B cell (primary cell): ENCODE data around the gene LAMA4. TPM values are rescaled to one million over a fixed set of nuclear protein-coding genes. Genes with fewer than 3 reads are reported as not detected.

ENCODE experiments used
- ATAC-seq: fragments of 200-7000 bp; cut with Tn5 transposase; one replicate; pipeline ENCODE4 v1.10.0; 2021; ENCODE audit warnings: low read depth, mild to moderate bottlenecking, moderate number of reproducible peaks, moderate library complexity
- CTCF ChIA-PET: fragments of 350-600 bp; sonication (Branson Sonifier 250); formaldehyde crosslinking; loops from one replicate; lab custom pipeline; 2021; ENCODE audit warnings: antibody characterized with exemption, inconsistent platforms; lab: Charles Lee
- POLR2A ChIA-PET: fragments of 350-600 bp; sonication (Branson Sonifier 250); formaldehyde crosslinking; loops from one replicate; lab custom pipeline; 2021; ENCODE audit warnings: antibody characterized with exemption; lab: Charles Lee
- DNase-seq: peaks from one replicate; pipeline ENCODE4 v3.0.0; 2013
- H2AFZ ChIP-seq: 2 replicates; pipeline ENCODE4 v1.6.1; 2012; ENCODE audit warnings: mild to moderate bottlenecking, low read depth, low read length; ENCODE audit not compliant: insufficient read depth, poor library complexity, severe bottlenecking
- H3K27ac ChIP-seq, 2 donors: 1 replicate in 1 of 2; 2 replicates in 1 of 2; pipeline ENCODE4 v1.5.1; 2012 to 2013; ENCODE audit warnings: low read length in 2 of 2, mild to moderate bottlenecking in 2 of 2, moderate library complexity in 1 of 2
- H3K27me3 ChIP-seq, 4 experiments: fragments of 200-600 bp in 1 of 4; sonication (generic) in 1 of 4; replicated peaks in 1 of 4; 1 replicate in 2 of 4; 2 replicates in 2 of 4; pipeline versions ENCODE4 v1.6.1 to v1.7.0; 2013 to 2016; ENCODE audit warnings: low read length in 3 of 4, mild to moderate bottlenecking in 2 of 4, mixed read lengths in 1 of 4, moderate library complexity in 1 of 4; ENCODE audit not compliant: insufficient read depth in 4 of 4, control insufficient read depth in 3 of 4; ENCODE audit errors: control extremely low read depth in 1 of 4
- H3K36me3 ChIP-seq, 2 experiments: replicated peaks in 1 of 2; 1 replicate in 1 of 2; 2 replicates in 1 of 2; pipeline versions ENCODE4 v1.6.1 to v1.7.1; 2013; ENCODE audit warnings: low read length in 1 of 2; ENCODE audit not compliant: insufficient read depth in 2 of 2, control insufficient read depth in 1 of 2; ENCODE audit errors: control extremely low read depth in 1 of 2, extremely low read depth in 1 of 2
- H3K4me1 ChIP-seq, 2 donors: fragments of 200-600 bp in 1 of 2; sonication (generic) in 1 of 2; 1 replicate in 1 of 2; 2 replicates in 1 of 2; pipeline versions ENCODE4 v1.5.1 to v1.6.1; 2013 to 2017; ENCODE audit warnings: low read length in 2 of 2; ENCODE audit not compliant: control insufficient read depth in 2 of 2, insufficient read depth in 2 of 2
- H3K4me2 ChIP-seq: replicated peaks from 2 replicates; pipeline ENCODE3; 2012; ENCODE audit warnings: mild to moderate bottlenecking, low read depth, low read length; ENCODE audit not compliant: poor library complexity, severe bottlenecking
- H3K4me3 ChIP-seq, 5 experiments: fragments of 200-600 bp in 1 of 5; sonication (generic) in 1 of 5; 1 replicate in 3 of 5; 2 replicates in 2 of 5; pipeline versions ENCODE4 v1.5.1 to v1.7.0; 2011 to 2016; ENCODE audit warnings: low read length in 4 of 5, mild to moderate bottlenecking in 4 of 5, low read depth in 2 of 5, control low read depth in 1 of 5, moderate library complexity in 1 of 5; ENCODE audit not compliant: insufficient read depth in 1 of 5; ENCODE audit errors: control extremely low read depth in 1 of 5, extremely low read depth in 1 of 5
- H3K79me2 ChIP-seq: fragments of 200-600 bp; sonication (generic); one replicate; pipeline ENCODE4 v1.6.0; 2016; ENCODE audit warnings: low read length; ENCODE audit not compliant: control insufficient read depth, insufficient read depth
- H3K9ac ChIP-seq: fragments of 200-600 bp; sonication (generic); 2 replicates; pipeline ENCODE4 v1.6.1; 2017; ENCODE audit warnings: mild to moderate bottlenecking, low read length, moderate library complexity
- H3K9me3 ChIP-seq, 3 donors: one replicate each; pipeline versions ENCODE4 v1.6.1 to v1.7.1; 2013; ENCODE audit warnings: low read length in 2 of 3; ENCODE audit not compliant: control insufficient read depth in 2 of 3, insufficient read depth in 1 of 3; ENCODE audit errors: control extremely low read depth in 1 of 3
- H4K20me1 ChIP-seq: 2 replicates; pipeline ENCODE4 v1.6.0; 2012; ENCODE audit warnings: mild to moderate bottlenecking, low read length; ENCODE audit not compliant: insufficient read depth, control insufficient read depth, poor library complexity, severe bottlenecking
- H3K27ac Mint-ChIP-seq: one replicate; pipeline ENCODE4 v1.8.0; 2021; ENCODE audit warnings: mixed read lengths
- H3K27me3 Mint-ChIP-seq: one replicate; pipeline ENCODE4 v1.8.0; 2021; ENCODE audit warnings: mixed read lengths
- H3K4me1 Mint-ChIP-seq: one replicate; pipeline ENCODE4 v1.8.0; 2021; ENCODE audit warnings: mixed read lengths
- H3K4me3 Mint-ChIP-seq: one replicate; pipeline ENCODE4 v1.8.0; 2021; ENCODE audit warnings: mixed read lengths
- H3K9me3 Mint-ChIP-seq: one replicate; pipeline ENCODE4 v1.8.0; 2022; ENCODE audit warnings: mixed read lengths; ENCODE audit not compliant: insufficient read depth
- EZH2 ChIP-seq: IDR thresholded peaks from 2 replicates; pipeline ENCODE4 v1.6.1; 2012; ENCODE audit warnings: borderline replicate concordance, low read depth, mild to moderate bottlenecking, moderate library complexity, low read length; ENCODE audit not compliant: insufficient read depth, poor library complexity, severe bottlenecking
- WGBS: methylation state at CpG from one replicate; pipeline ENCODE4 v1.1.5; 2013; ENCODE audit warnings: missing lambda C conversion rate; ENCODE audit not compliant: insufficient coverage; 5-methylcytosine and 5-hydroxymethylcytosine counted together
- intact Hi-C: fragments of 100-400 bp; cut with micrococcal nuclease; formaldehyde crosslinking; loops from one replicate; pipeline ENCODE4 v1.10.0; 2022
- polyA plus RNA-seq: library from polyadenylated mRNA; depleted of rRNA; stranded (reverse); fragments of >200 nt; gene quantifications from 2 replicates; pipeline ENCODE4 v1.2.3, GENCODE V29; 2012
- total RNA-seq, 2 donors: library from RNA; stranded (reverse); fragments of 120-200 nt in 1 of 2; gene quantifications; 1 replicate in 1 of 2; 2 replicates in 1 of 2; pipeline versions ENCODE4 v1.2.3 to v1.2.4, GENCODE V29; 2013 to 2022

Gene LAMA4
- total and polyA plus RNA-seq, 2 donors (not counting 1 experiment from before 2014, with no cell fraction given), result not detected

GRCh38 chr6:112218563-112218962, 35.8 kb downstream of the LAMA4 start:
- Histone ChIP-seq H3K4me1 (no peaks in the 10 kb centered on the region), H3K27ac (no peak overlapping the region), H2AFZ (no peak overlapping the region), H3K79me2 (no peaks in the 10 kb centered on the region), H3K27me3 (peaks cover 0 to 3% (median 0%) of the 10 kb centered on the region in 4 experiments), H3K4me2 (no peak overlapping the region), H3K9ac (no peak overlapping the region), H4K20me1 (no peaks in the 10 kb centered on the region), H3K9me3 (no peaks in the 10 kb centered on the region), H3K36me3 (no peaks in the 10 kb centered on the region), H3K4me3 (no peak overlapping the region)
- Mint-ChIP-seq H3K27ac (no peak overlapping the region), H3K4me3 (no peak overlapping the region), H3K27me3 (no peaks in the 10 kb centered on the region), H3K4me1 (no peaks in the 10 kb centered on the region), H3K9me3 (no peaks in the 10 kb centered on the region)
- WGBS, result 98% methylated on average over 5 of the region's 5 CpGs
- intact Hi-C loops, result no loop called here
- CTCF ChIA-PET, result interaction anchor here (1.9 kb wide), 1 partner anchor 38 kb away, joined by 4 read pairs; no protein-coding TSS in a partner anchor
- no peak for ATAC-seq
- DNase-seq, result no peak
- no peak for TF ChIP-seq EZH2
- POLR2A ChIA-PET, result no interaction called here

GRCh38 chr6:112216662-112217551, 37.5 kb downstream of the LAMA4 start:
- Mint-ChIP-seq H3K27me3 (peaks cover 2% of the 10 kb centered on the region), H3K4me1 (no peaks in the 10 kb centered on the region), H3K9me3 (no peaks in the 10 kb centered on the region), H3K27ac (no peak overlapping the region), H3K4me3 (no peak overlapping the region)
- Histone ChIP-seq H3K9ac (no peak overlapping the region), H3K9me3 (no peaks in the 10 kb centered on the region), H3K36me3 (no peaks in the 10 kb centered on the region), H3K4me2 (no peak overlapping the region), H3K27ac (no peak overlapping the region), H3K79me2 (no peaks in the 10 kb centered on the region), H3K4me3 (no peak overlapping the region), H4K20me1 (no peaks in the 10 kb centered on the region), H2AFZ (no peak overlapping the region), H3K4me1 (no peaks in the 10 kb centered on the region), H3K27me3 (peaks cover 0 to 3% (median 0%) of the 10 kb centered on the region in 4 experiments)
- ChIA-PET POLR2A (no interaction called here), CTCF (interaction anchor here (1.9 kb wide), 1 partner anchor 37 kb away, joined by 4 read pairs; no protein-coding TSS in a partner anchor)
- DNase-seq (no peak), ATAC-seq (no peak)
- no peak for TF ChIP-seq EZH2
- intact Hi-C loops, result no loop called here
- WGBS, result 92% methylated on average over 2 of the region's 6 CpGs
